ENCODE measurements around the gene SLC6A6.

The SLC6A6 gene

GRCh38 chr3:14503033-14503705 lies 100.8 kb downstream of the SLC6A6 start:
- Histone ChIP-seq H3K9me3 (ENCODE audit: control insufficient read depth, low read length) (peaks cover 20% of the 10 kb centered on the region), H3K14ac (ENCODE audit: low read length in 2 of 2) (no peak overlapping the region), H4K8ac (ENCODE audit: low read length) (peak overlapping the region; percentile 77), H3K4ac (ENCODE audit: low read depth in 1 of 2, low read length in 2 of 2) (no peak overlapping the region), H2BK15ac (ENCODE audit: low read depth, poor library complexity, severe bottlenecking) (no peak overlapping the region), H2AFZ (ENCODE audit: low read depth, low read length) (no peak overlapping the region), H2BK120ac (ENCODE audit: low read depth, low read length) (no peak overlapping the region), H3K27ac (ENCODE audit: low read length, poor library complexity, severe bottlenecking) (no peak overlapping the region), H3K23ac (ENCODE audit: low read length in 2 of 2) (no peak overlapping the region), H3K36me3 (ENCODE audit: control insufficient read depth in 1 of 2, insufficient read depth in 2 of 2, low read depth in 1 of 2, low read length in 2 of 2) (no peaks in the 10 kb centered on the region), H2BK5ac (ENCODE audit: low read depth, low read length, poor library complexity, severe bottlenecking) (no peak overlapping the region), H3K27me3 (ENCODE audit: control insufficient read depth in 1 of 2, insufficient read depth in 1 of 2, low read length in 2 of 2) (peaks cover 10 to 19% of the 10 kb centered on the region in 2 experiments), H3K4me1 (ENCODE audit: control insufficient read depth, insufficient read depth, low read depth, low read length) (no peaks in the 10 kb centered on the region), H3K18ac (ENCODE audit: low read depth in 1 of 2, low read length in 2 of 2) (no peak overlapping the region), H3K4me3 (ENCODE audit: insufficient read depth in 1 of 2, low read depth in 1 of 2, low read length in 2 of 2) (peak overlapping the region in 1 of 2 experiments; percentile 25), H3K9ac (ENCODE audit: low read length) (no peak overlapping the region), H2BK12ac (ENCODE audit: low read length in 2 of 2) (no peak overlapping the region), H3K4me2 (ENCODE audit: low read length, poor library complexity, severe bottlenecking) (no peak overlapping the region), H2AK5ac (ENCODE audit: low read length, severe bottlenecking) (no peak overlapping the region), H3K79me1 (replicated peaks; ENCODE audit: low read length, poor library complexity, severe bottlenecking) (no peaks in the 10 kb centered on the region), H4K91ac (ENCODE audit: low read length) (peak overlapping the region; percentile 18)
- no peak for DNase-seq
- 91% methylated on average over 12 of the region's 12 CpGs for WGBS

- Histone ChIP-seq H3K23ac (ENCODE audit: low read length in 2 of 2) (no peak overlapping the region), H3K27me3 (ENCODE audit: control insufficient read depth in 1 of 2, insufficient read depth in 1 of 2, low read length in 2 of 2) (peaks cover 6 to 19% of the 10 kb centered on the region in 2 experiments), H3K79me1 (replicated peaks; ENCODE audit: low read length, poor library complexity, severe bottlenecking) (no peaks in the 10 kb centered on the region)
Measured at GRCh38 chr3:14503706-14504065, 101.3 kb downstream of the SLC6A6 start.

DNA sequence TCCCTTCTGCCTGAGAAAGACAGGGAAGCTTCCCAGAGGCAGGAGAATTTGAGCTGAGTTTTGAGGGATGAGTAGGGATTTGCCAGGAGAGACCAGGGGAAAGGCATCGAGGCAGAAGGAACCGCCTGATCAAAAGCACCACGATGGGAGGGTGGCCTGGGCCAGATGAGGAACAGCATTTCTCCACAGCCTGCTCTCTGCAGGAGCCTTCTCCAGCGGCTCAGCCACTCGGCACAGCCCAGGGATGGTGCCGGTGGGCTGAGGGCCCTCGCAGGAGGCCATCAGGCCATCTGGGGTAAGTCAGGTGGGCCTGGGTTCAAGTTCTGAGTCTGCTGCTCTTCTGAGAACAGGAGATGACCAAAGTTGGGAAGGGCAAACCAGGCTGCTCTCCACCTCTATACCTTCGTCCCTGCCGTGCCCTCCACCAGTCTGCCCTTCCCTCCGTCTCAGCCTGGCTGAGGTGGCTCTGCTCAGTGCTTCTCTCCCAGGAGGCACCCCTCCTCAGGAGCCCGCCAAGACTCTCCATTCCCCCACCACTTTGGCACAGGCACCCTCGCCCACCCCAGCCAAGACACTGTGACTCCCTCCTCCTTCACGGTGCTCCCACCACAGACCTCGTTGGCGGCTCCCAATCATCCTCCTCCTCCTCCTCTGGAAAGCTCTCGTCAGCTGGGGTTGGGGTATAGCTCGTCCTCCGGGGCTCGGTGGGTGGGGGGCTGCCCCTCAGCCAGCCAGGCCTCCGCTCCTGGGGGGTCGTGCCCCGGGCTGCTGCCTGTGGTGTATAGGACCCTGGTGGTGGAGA lies 102.8 kb downstream of the SLC6A6 start:
- WGBS: 84% methylated on average over 17 of the region's 22 CpGs
- H3K9ac ChIP-seq (ENCODE audit: low read length): no peak overlapping the region
- H3K14ac ChIP-seq (ENCODE audit: low read length in 2 of 2): no peak overlapping the region
- H3K9me3 ChIP-seq (ENCODE audit: control insufficient read depth, low read length): peaks cover 17% of the 10 kb centered on the region
- H3K4me3 ChIP-seq (ENCODE audit: insufficient read depth in 1 of 2, low read depth in 1 of 2, low read length in 2 of 2): no peak overlapping the region
- H3K27ac ChIP-seq (ENCODE audit: low read length, poor library complexity, severe bottlenecking): no peak overlapping the region
- H2BK15ac ChIP-seq (ENCODE audit: low read depth, poor library complexity, severe bottlenecking): no peak overlapping the region
- DNase-seq: no peak
- H2AK5ac ChIP-seq (ENCODE audit: low read length, severe bottlenecking): no peak overlapping the region
- H2BK120ac ChIP-seq (ENCODE audit: low read depth, low read length): no peak overlapping the region
- no peak overlapping the region for H2AFZ ChIP-seq (ENCODE audit: low read depth, low read length)
- H2BK5ac ChIP-seq (ENCODE audit: low read depth, low read length, poor library complexity, severe bottlenecking): no peak overlapping the region
- H3K18ac ChIP-seq (ENCODE audit: low read depth in 1 of 2, low read length in 2 of 2): no peak overlapping the region
- H3K4me2 ChIP-seq (ENCODE audit: low read length, poor library complexity, severe bottlenecking): no peak overlapping the region
- peaks cover 6 to 27% of the 10 kb centered on the region in 2 experiments for H3K27me3 ChIP-seq (ENCODE audit: control insufficient read depth in 1 of 2, insufficient read depth in 1 of 2, low read length in 2 of 2)
- no peak overlapping the region for H3K23ac ChIP-seq (ENCODE audit: low read length in 2 of 2)
- H2BK12ac ChIP-seq (ENCODE audit: low read length in 2 of 2): no peak overlapping the region
- no peak overlapping the region for H4K8ac ChIP-seq (ENCODE audit: low read length)
- H3K36me3 ChIP-seq (ENCODE audit: control insufficient read depth in 1 of 2, insufficient read depth in 2 of 2, low read depth in 1 of 2, low read length in 2 of 2): no peaks in the 10 kb centered on the region
- H3K79me1 ChIP-seq (replicated peaks; ENCODE audit: low read length, poor library complexity, severe bottlenecking): no peaks in the 10 kb centered on the region
- no peak overlapping the region for H3K4ac ChIP-seq (ENCODE audit: low read depth in 1 of 2, low read length in 2 of 2)
- peaks cover 5% of the 10 kb centered on the region for H3K4me1 ChIP-seq (ENCODE audit: control insufficient read depth, insufficient read depth, low read depth, low read length)
- H4K91ac ChIP-seq (ENCODE audit: low read length): no peak overlapping the region

More at GRCh38 chr3:14503706-14504065, 101.3 kb downstream of the SLC6A6 start:
- Histone ChIP-seq H3K9me3 (ENCODE audit: control insufficient read depth, low read length) (peaks cover 20% of the 10 kb centered on the region), H3K14ac (ENCODE audit: low read length in 2 of 2) (no peak overlapping the region), H3K27ac (ENCODE audit: low read length, poor library complexity, severe bottlenecking) (no peak overlapping the region), H3K36me3 (ENCODE audit: control insufficient read depth in 1 of 2, insufficient read depth in 2 of 2, low read depth in 1 of 2, low read length in 2 of 2) (no peaks in the 10 kb centered on the region), H2AK5ac (ENCODE audit: low read length, severe bottlenecking) (no peak overlapping the region), H3K4ac (ENCODE audit: low read depth in 1 of 2, low read length in 2 of 2) (no peak overlapping the region), H2BK12ac (ENCODE audit: low read length in 2 of 2) (no peak overlapping the region), H3K4me1 (ENCODE audit: control insufficient read depth, insufficient read depth, low read depth, low read length) (no peaks in the 10 kb centered on the region), H3K4me3 (ENCODE audit: insufficient read depth in 1 of 2, low read depth in 1 of 2, low read length in 2 of 2) (no peak overlapping the region), H2AFZ (ENCODE audit: low read depth, low read length) (no peak overlapping the region), H3K18ac (ENCODE audit: low read depth in 1 of 2, low read length in 2 of 2) (no peak overlapping the region), H2BK120ac (ENCODE audit: low read depth, low read length) (no peak overlapping the region), H4K8ac (ENCODE audit: low read length) (no peak overlapping the region), H3K9ac (ENCODE audit: low read length) (no peak overlapping the region), H3K4me2 (ENCODE audit: low read length, poor library complexity, severe bottlenecking) (no peak overlapping the region), H4K91ac (ENCODE audit: low read length) (no peak overlapping the region), H2BK15ac (ENCODE audit: low read depth, poor library complexity, severe bottlenecking) (no peak overlapping the region), H2BK5ac (ENCODE audit: low read depth, low read length, poor library complexity, severe bottlenecking) (no peak overlapping the region)
- WGBS: 87% methylated on average over 20 of the region's 20 CpGs
- no peak for DNase-seq

- H3K27ac ChIP-seq (ENCODE audit: low read length, poor library complexity, severe bottlenecking): no peak overlapping the region
- no peak overlapping the region for H2AK5ac ChIP-seq (ENCODE audit: low read length, severe bottlenecking)
- no peaks in the 10 kb centered on the region for H3K79me1 ChIP-seq (replicated peaks; ENCODE audit: low read length, poor library complexity, severe bottlenecking)
- H3K36me3 ChIP-seq (ENCODE audit: control insufficient read depth in 1 of 2, insufficient read depth in 2 of 2, low read depth in 1 of 2, low read length in 2 of 2): no peaks in the 10 kb centered on the region
- no peak overlapping the region for H2BK5ac ChIP-seq (ENCODE audit: low read depth, low read length, poor library complexity, severe bottlenecking)
- peaks cover 15% of the 10 kb centered on the region for H3K9me3 ChIP-seq (ENCODE audit: control insufficient read depth, low read length)
- no peak overlapping the region for H3K9ac ChIP-seq (ENCODE audit: low read length)
- WGBS: 87% methylated on average over 16 of the region's 16 CpGs
- H3K4me2 ChIP-seq (ENCODE audit: low read length, poor library complexity, severe bottlenecking): no peak overlapping the region
- H3K4me1 ChIP-seq (ENCODE audit: control insufficient read depth, insufficient read depth, low read depth, low read length): peaks cover 5% of the 10 kb centered on the region
- no peak for DNase-seq
- peaks cover 8 to 30% of the 10 kb centered on the region in 2 experiments for H3K27me3 ChIP-seq (ENCODE audit: control insufficient read depth in 1 of 2, insufficient read depth in 1 of 2, low read length in 2 of 2)
- H3K23ac ChIP-seq (ENCODE audit: low read length in 2 of 2): no peak overlapping the region
- H4K91ac ChIP-seq (ENCODE audit: low read length): no peak overlapping the region
- no peak overlapping the region for H2BK12ac ChIP-seq (ENCODE audit: low read length in 2 of 2)
- H2AFZ ChIP-seq (ENCODE audit: low read depth, low read length): no peak overlapping the region
- no peak overlapping the region for H3K18ac ChIP-seq (ENCODE audit: low read depth in 1 of 2, low read length in 2 of 2)
- H2BK15ac ChIP-seq (ENCODE audit: low read depth, poor library complexity, severe bottlenecking): no peak overlapping the region
- no peak overlapping the region for H3K14ac ChIP-seq (ENCODE audit: low read length in 2 of 2)
- no peak overlapping the region for H3K4me3 ChIP-seq (ENCODE audit: insufficient read depth in 1 of 2, low read depth in 1 of 2, low read length in 2 of 2)
- H3K4ac ChIP-seq (ENCODE audit: low read depth in 1 of 2, low read length in 2 of 2): no peak overlapping the region
- no peak overlapping the region for H2BK120ac ChIP-seq (ENCODE audit: low read depth, low read length)
- H4K8ac ChIP-seq (ENCODE audit: low read length): no peak overlapping the region
Measured at GRCh38 chr3:14505803-14506500, 103.5 kb downstream of the SLC6A6 start.
